Effector CD4-positive, alpha-beta T cell (primary cell): ENCODE data around the gene TTLL8.

ENCODE experiments used
- DNase-seq: peaks from one replicate; pipeline ENCODE4 v3.0.0-alpha.2; 2020

TTLL8 gene

DNA sequence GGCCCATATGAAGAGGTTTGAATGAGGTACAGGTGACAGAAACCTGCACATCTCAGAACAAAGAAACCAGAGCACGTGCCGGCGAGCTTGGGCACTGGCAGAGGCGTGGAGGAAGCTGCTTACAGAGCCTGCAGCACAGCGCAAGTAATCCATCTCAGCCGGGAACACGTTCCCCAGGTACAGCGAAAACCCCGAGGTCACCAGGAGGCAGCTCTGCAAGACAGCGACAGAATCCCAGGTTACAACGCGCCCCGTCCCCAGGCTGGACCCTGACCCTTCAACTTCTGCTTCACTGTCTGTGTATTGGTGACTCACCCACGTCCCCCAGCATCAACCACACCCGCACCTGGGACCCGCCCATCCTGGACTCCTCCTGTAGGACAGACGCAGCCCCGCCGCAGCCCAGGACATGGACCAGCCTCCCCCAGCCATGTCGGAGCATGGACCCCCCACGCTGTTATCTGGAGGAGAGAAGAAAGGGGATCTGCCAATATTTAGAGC is 24.9 kb upstream of the TTLL8 start:
- no peak for DNase-seq

DNA sequence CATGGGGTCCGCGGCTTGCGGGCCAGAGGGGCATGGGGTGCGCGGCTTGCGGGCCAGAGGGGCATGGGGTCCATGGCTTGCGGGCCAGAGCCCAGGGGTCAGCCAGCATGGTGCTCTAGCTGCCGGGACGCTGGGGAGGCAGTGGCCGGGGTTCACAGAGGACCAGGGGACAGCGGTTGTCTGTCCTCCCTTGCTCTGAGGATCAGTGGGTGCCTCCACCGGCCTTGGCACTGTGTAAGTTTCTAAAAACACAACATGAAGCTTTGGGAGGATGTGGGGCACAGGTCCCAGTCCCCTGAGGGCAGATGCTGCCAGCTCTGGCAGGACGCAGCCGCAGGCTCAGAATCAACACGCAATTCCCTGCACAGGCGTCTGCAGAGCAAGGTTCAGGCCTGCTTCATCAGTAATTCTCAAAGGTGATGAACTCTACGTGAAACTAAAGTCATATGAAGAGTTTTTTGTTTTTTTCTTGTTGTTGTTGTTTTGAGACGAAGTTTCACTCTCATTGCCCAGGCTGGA is 24.2 kb upstream of the TTLL8 start:
- DNase-seq, result no peak

- no peak for DNase-seq
Measured at GRCh38 chr22:50081426-50082196, 23.5 kb upstream of the TTLL8 start.

GRCh38 chr22:50080077-50080465 is 22.0 kb upstream of the TTLL8 start:
- DNase-seq, result no peak

GRCh38 chr22:50078761-50079160 is 20.7 kb upstream of the TTLL8 start:
- DNase-seq, result no peak

GRCh38 chr22:50078246-50078645 is 20.1 kb upstream of the TTLL8 start:
- DNase-seq, result no peak

DNA sequence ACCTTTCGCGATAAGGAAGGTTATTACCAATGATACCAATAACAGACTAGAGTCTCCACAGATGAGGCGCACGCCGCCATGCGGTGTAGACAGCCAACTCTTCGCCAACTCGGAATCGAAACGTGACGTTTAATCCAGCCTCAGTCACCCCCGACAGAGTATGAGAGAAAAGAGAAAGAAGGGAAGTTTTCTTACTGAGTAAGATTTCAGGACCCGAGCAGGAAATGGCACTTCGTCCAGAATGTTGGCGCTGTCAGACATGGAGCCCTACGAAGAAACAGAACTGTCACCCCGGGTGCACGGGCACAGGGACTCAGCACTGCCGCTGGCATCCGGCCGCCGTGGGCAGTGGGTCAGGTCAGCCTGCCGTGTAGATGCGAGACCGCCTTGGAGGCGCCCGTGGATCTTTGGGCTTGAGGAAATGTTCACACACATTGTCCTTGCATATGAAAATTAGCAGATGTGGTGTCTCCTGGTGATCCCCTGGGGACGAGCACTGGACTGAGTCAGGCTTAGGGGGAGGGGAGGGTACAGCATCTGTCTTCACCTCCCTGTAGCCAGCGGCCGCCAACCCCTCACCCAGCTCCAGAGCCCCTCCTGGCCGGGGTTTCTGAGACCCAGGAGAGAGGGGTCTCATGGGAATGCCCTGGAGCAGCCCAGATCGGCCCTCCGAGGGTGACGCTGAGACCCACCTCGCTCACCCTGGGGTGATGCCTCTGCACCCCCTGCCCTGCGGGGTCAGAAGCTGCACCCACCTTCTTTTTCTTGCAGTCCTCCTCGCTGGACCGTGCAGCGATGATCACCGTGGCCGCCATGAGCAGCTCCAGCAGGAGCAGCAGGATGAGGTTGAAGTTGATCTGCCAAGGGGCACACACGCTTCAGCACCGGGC is 18.8 kb upstream of the TTLL8 start:
- DNase-seq, result no peak

DNA sequence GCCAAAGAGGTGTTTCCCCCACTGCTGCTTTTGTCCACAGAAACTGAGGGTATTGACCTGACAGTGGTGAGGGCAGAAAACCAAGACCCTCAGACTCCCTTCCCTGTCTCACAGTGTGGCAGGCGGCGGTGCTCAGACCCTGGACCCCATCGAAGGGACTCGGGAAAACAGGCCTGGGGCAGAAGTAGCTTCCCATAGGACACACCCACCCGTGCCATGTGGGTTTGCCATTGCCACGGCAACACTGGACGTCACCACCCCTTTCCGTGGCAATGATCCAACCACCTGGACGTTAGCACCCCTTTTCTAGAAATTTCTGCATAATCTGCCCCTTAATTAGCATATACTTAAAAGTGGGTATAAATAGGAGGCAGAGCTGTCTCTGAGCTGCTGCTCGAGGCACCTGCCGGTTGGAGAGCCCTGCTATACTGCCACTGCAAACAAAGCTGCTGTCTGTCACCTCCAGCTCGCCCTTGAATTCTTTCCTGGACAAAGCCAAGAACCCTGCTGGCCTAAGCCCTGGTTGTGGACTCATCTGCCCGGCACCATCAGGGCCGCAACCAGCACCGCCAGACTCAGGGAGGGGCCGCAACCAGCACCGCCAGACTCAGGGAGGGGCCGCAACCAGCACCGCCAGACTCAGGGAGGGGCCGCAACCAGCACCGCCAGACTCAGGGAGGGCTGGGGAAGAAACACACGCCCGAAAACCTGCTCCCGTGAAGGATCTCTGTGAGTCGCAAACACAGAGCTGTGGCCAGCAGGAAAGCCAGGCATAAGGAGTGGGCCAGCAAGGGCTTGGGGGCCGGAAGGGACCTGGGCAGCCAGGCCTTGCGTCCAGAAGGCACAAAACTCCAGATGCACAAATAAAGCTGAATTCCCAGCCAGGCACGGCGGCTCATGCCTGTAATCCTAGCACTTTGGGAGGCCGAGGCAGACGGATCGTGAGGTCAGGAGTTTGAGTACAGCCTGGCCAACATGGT is 16.7 kb upstream of the TTLL8 start:
- DNase-seq, result no peak

- DNase-seq, result no peak
Measured at GRCh38 chr22:50074056-50074455, 16.0 kb upstream of the TTLL8 start.

- no peak for DNase-seq
Measured at GRCh38 chr22:50072714-50073538, 14.8 kb upstream of the TTLL8 start.

DNA sequence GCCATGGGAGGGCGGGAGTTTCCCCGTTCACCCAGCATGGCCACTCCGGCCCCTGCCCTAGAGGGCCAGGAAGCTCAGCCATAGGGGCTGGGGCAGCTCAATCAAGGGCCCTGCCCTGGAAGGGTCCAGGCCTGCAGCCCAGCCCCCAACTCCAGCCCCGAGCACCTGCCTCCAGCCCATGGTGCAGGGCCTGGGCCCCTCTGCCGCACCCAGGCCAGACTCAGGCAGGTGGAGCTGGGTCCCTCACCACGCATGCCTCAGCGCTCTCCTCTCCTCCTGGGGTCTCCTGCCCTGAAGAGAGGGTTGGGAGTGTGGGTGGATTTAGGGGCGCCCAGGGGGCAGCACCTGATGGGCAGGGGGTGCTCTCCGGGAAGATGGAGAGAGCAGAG is 14.1 kb upstream of the TTLL8 start:
- DNase-seq, result no peak

- no peak for DNase-seq
Measured at GRCh38 chr22:50071432-50072166, 13.5 kb upstream of the TTLL8 start.

GRCh38 chr22:50070366-50070765 is 12.3 kb upstream of the TTLL8 start:
- no peak for DNase-seq

- no peak for DNase-seq
Measured at GRCh38 chr22:50068096-50068495, 10.0 kb upstream of the TTLL8 start.

DNA sequence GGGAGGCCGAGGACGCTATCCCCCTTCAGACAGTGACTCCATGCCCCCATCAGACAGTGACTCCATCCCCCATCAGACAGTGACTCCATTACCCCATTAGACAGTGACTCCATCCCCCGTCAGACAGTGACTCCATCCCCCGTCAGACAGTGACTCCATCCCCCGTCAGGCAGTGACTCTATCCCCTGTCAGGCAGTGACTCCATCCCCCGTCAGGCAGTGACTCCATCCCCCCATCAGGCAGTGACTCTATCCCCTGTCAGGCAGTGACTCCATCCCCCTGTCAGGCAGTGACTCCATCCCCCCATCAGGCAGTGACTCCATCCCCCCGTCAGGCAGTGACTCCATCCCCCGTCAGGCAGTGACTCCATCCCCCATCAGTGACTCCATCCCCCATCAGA is 9.1 kb upstream of the TTLL8 start:
- no peak for DNase-seq

GRCh38 chr22:50064453-50064852 is 6.4 kb upstream of the TTLL8 start:
- DNase-seq, result no peak

GRCh38 chr22:50063589-50064393 is 5.7 kb upstream of the TTLL8 start:
- DNase-seq, result no peak

GRCh38 chr22:50062509-50063135 is 4.5 kb upstream of the TTLL8 start:
- DNase-seq, result no peak

GRCh38 chr22:50061824-50062355 is 3.8 kb upstream of the TTLL8 start:
- DNase-seq, result no peak
